Right lobe of liver (tissue), 6 donors: ENCODE results near the gene TEX11. TPM values are rescaled to one million over a fixed set of nuclear protein-coding genes. Genes with fewer than 3 reads are reported as not detected.
"Not testable (repeated sequence)": the region's sequence is repeated elsewhere in the genome, so short reads cannot be mapped to it uniquely, and the experiment has no call there.

ENCODE experiments used
- ATAC-seq, 4 donors: fragments of 200-7000 bp; cut with Tn5 transposase; one replicate each; pipeline ENCODE4 v1.9.1; 2020; ENCODE audit warnings: mild to moderate bottlenecking in 4 of 4, moderate library complexity in 4 of 4
- DNase-seq, 3 donors: peaks; one replicate each; pipeline ENCODE4 v3.0.0-alpha.2; 2020
- H3K27ac ChIP-seq, 3 donors: fragments of 200-600 bp; one replicate each; pipeline ENCODE4 v1.8.0; 2022
- H3K27me3 ChIP-seq, 2 donors: fragments of 200-600 bp; one replicate each; pipeline ENCODE4 v1.8.0; 2022
- H3K36me3 ChIP-seq, 4 donors: fragments of 200-600 bp; sonication (generic) in 1 of 4; one replicate each; pipeline versions ENCODE4 v1.5.1 to v1.8.0; 2017 to 2022; ENCODE audit warnings: control low read depth in 1 of 4
- H3K4me1 ChIP-seq, 4 donors: fragments of 200-600 bp; sonication (generic) in 1 of 4; one replicate each; pipeline versions ENCODE4 v1.5.1 to v1.8.0; 2017 to 2022; ENCODE audit warnings: control low read depth in 1 of 4
- H3K4me3 ChIP-seq, 3 donors: fragments of 200-600 bp; one replicate each; pipeline ENCODE4 v1.8.0; 2022
- H3K9me3 ChIP-seq, 4 donors: fragments of 200-600 bp; sonication (generic) in 1 of 4; one replicate each; pipeline versions ENCODE4 v1.5.1 to v1.8.0; 2017 to 2022; ENCODE audit warnings: control low read depth in 1 of 4
- POLR2A ChIP-seq: fragments of 450-650 bp; IDR thresholded peaks from one replicate; pipeline ENCODE4 v1.6.1; 2017; ENCODE audit warnings: antibody characterized with exemption, mild to moderate bottlenecking
- WGBS: methylation state at CpG from one replicate; pipeline ENCODE4 v1.1.6; 2018; ENCODE audit warnings: low coverage, low lambda C conversion rate; ENCODE audit not compliant: insufficient coverage; ENCODE audit errors: missing lambda C conversion rate; 5-methylcytosine and 5-hydroxymethylcytosine counted together
- intact Hi-C, 2 donors: fragments of 100-400 bp; cut with DNase I; formaldehyde crosslinking; loops; one replicate each; pipeline versions ENCODE4 v1.11.2 to v1.14.1; 2022
- total RNA-seq, 6 experiments: library from RNA; depleted of rRNA in 2 of 6; stranded (reverse); fragments of >200 nt in 2 of 6; fragmentation: NEBNext Ultra II Directional in 3 of 6; extraction: Animal tissue kit (Norgen Biotek cat#: 25700) in 3 of 6; gene quantifications; one replicate each; pipeline versions ENCODE4 v1.1.0 to v1.2.4, GENCODE V29; 2016 to 2023
- TF ChIP-seq, protein P1 (sequence below), 4 donors: fragments of 200-600 bp in 3 of 4; fragments of 450-650 bp in 1 of 4; IDR thresholded peaks; one replicate each; pipeline versions ENCODE4 v1.5.1 to v1.8.0; 2016 to 2022; ENCODE audit warnings: antibody characterized with exemption in 4 of 4, mild to moderate bottlenecking in 2 of 4
- donor health status: DM: no; HTN: yes; CAD: no.
- donor health status: DM: no; HTN: no; CAD: no.
- donor health status: DM: no; HTN: no; CAD: no.
- donor health status: DM: no; HTN: yes; CAD: no.
- donor health status: DM: no; HTN: yes; CAD: no.

TEX11 gene
- total RNA-seq, 6 experiments from 2014 or later, result 0.09 TPM; not detected in 5

DNA sequence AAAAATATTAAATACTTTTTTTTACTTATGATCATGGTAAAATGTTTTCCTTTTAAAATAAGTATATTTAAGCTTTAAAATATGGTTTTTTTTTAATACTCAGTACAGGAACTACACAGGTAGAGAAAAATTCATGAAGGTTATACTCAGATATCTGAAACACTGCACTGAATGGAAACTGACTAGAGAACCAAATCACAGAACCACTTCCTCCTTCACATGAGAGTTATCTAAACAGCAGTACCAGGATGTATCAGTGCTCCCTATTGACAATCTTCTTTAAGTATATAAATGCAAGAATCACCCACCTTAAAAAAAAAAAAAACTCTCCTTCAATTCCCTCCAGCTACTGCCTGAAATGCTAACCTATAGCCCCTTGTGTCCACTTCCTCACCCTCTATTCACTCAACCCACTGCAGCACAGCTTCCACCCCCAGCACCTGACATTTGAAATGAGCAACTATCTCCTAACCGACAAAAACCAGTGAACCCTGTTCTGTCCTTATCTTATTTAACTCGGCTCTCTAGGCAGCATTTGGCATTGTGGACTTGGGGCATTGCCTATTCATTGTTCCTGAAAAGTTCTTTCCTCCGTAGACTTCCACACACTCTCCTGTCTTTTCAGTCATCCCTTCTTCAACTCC, 13.3 kb upstream of the TEX11 start:
- TF ChIP-seq, protein P1, sequence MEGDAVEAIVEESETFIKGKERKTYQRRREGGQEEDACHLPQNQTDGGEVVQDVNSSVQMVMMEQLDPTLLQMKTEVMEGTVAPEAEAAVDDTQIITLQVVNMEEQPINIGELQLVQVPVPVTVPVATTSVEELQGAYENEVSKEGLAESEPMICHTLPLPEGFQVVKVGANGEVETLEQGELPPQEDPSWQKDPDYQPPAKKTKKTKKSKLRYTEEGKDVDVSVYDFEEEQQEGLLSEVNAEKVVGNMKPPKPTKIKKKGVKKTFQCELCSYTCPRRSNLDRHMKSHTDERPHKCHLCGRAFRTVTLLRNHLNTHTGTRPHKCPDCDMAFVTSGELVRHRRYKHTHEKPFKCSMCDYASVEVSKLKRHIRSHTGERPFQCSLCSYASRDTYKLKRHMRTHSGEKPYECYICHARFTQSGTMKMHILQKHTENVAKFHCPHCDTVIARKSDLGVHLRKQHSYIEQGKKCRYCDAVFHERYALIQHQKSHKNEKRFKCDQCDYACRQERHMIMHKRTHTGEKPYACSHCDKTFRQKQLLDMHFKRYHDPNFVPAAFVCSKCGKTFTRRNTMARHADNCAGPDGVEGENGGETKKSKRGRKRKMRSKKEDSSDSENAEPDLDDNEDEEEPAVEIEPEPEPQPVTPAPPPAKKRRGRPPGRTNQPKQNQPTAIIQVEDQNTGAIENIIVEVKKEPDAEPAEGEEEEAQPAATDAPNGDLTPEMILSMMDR (IDR thresholded peaks at IDR 0.05), result no peak
- TF ChIP-seq POLR2A, result no peak
- intact Hi-C loops, result no loop called here
- Histone ChIP-seq H3K9me3 (no peaks in the 10 kb centered on the region), H3K27me3 (no peaks in the 10 kb centered on the region), H3K36me3 (no peaks in the 10 kb centered on the region), H3K4me1 (no peaks in the 10 kb centered on the region), H3K27ac (no peak overlapping the region), H3K4me3 (no peak overlapping the region)
- no peak for ATAC-seq
- no peak for DNase-seq
- 15% methylated on average over 3 of the region's 3 CpGs for whole genome bisulfite sequencing

DNA sequence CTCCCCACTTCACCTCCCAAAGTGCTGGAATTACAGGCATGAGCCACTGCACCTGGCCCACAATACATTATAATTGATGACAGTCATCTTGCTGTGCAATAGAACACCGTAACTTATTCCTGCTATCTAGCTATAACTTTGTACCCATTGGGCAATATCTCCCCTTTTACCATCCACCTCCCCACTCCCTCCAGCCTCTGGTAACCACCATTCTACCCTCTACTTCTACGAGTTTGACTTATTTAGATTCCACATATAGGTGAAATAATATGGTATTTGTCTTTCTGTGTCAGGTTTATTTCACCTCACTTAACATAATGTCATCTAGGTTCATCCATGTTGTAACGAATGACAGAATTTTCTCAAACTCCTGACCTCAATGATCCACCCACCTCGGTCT, 8.2 kb upstream of the TEX11 start:
- no peak overlapping the region for H3K4me3 ChIP-seq
- ATAC-seq (no peak), DNase-seq (no peak)
- no peaks in the 10 kb centered on the region for H3K4me1 ChIP-seq
- no peaks in the 10 kb centered on the region for H3K27me3 ChIP-seq
- H3K36me3 ChIP-seq, result no peaks in the 10 kb centered on the region
- no peak overlapping the region for H3K27ac ChIP-seq
- H3K9me3 ChIP-seq, result no peaks in the 10 kb centered on the region
- intact Hi-C loops, result no loop called here
- TF ChIP-seq POLR2A, result no peak
- TF ChIP-seq, protein P1 (IDR thresholded peaks at IDR 0.05), result no peak
- WGBS, result 66% methylated on average over 4 of the region's 4 CpGs

DNA sequence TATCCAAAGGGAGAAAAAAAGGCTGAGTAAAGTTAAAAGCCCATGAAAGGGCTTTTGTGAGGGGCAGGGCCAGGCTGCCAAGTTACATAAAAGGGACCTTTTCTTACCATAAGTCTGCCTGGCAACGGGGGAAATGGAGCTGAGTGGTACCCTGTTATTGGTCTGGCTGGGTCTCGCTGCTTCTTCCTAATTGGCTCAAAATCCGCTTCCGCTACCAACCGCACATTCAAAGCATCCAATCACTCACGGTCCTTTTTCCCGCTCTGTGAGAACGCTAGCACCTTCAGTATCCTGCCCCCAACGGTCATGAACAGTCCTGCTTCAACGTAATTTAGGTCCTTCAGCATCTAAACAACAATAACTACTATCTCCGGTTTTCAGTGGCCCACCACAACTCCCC, 611 bp downstream of the TEX11 start:
- Histone ChIP-seq H3K4me3 (no peak overlapping the region), H3K27ac (no peak overlapping the region), H3K27me3 (no peaks in the 10 kb centered on the region), H3K4me1 (no peaks in the 10 kb centered on the region), H3K9me3 (no peaks in the 10 kb centered on the region), H3K36me3 (no peaks in the 10 kb centered on the region)
- intact Hi-C loops, result no loop called here
- no peak for DNase-seq
- WGBS, result 66% methylated on average over 5 of the region's 11 CpGs
- ATAC-seq, result no peak
- TF ChIP-seq, protein P1 (IDR thresholded peaks at IDR 0.05), result no peak
- TF ChIP-seq POLR2A, result no peak

DNA sequence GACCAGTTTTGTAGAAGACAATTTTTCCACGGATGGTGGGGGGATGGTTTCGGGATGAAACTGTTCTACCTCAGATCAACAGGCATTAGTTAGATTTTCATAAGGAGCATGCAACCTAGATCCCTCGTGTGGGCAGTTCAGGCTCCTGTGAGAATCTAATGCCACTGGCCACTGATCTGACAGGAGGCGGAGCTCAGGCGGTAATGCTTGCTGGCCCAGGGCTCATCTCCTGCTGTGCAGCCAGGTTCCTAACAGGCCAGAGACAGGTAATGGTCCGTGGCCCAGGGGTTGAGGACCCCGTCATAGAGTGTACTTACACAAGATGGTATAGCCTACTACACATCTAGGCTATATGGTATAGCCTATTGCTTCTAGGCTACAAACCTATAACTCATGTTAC, 7.0 kb downstream of the TEX11 start:
- DNase-seq (no peak), ATAC-seq (no peak)
- Histone ChIP-seq H3K4me3 (no peak overlapping the region), H3K9me3 (no peaks in the 10 kb centered on the region), H3K4me1 (no peaks in the 10 kb centered on the region), H3K27ac (no peak overlapping the region), H3K36me3 (no peaks in the 10 kb centered on the region), H3K27me3 (no peaks in the 10 kb centered on the region)
- TF ChIP-seq, protein P1 (IDR thresholded peaks at IDR 0.05), result no peak
- no peak for TF ChIP-seq POLR2A
- intact Hi-C loops, result no loop called here
- WGBS, result 54% methylated on average over 3 of the region's 7 CpGs

DNA sequence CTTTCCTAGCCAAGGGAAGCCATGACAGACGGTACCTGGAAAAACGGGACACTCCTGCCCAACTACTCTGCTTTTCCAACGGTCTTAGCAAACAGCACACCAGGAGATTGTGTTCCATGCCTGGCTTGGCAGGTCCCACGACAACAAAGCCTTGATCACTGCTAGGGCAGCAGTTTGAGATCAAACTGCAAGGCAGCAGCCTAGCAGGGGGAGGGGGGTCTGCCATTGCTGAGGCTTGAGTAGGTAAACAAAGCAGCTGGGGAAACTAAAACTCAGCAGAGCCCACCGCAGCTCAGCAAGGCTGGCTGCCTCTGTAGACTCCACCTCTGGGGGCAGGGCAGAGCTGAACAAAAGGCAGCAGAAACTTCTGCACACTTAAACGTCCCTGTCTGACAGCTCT, 18.1 kb downstream of the TEX11 start:
- WGBS, result 34% methylated on average over 5 of the region's 6 CpGs
- intact Hi-C loops, H3K36me3 ChIP-seq, H3K9me3 ChIP-seq, DNase-seq, H3K27ac ChIP-seq, H3K4me3 ChIP-seq, ATAC-seq, H3K27me3 ChIP-seq, H3K4me1 ChIP-seq: not testable (repeated sequence)
